Mesenchymal stem cell (in vitro differentiated cells and primary cell): Measurements from ENCODE around the gene MFSD6.

ENCODE experiments used
- DNase-seq: peaks from one replicate; pipeline ENCODE4 v3.0.0-alpha.2; 2013
- H2AFZ ChIP-seq: one replicate; pipeline ENCODE4 v1.6.1; 2013; ENCODE audit warnings: low read depth, mild to moderate bottlenecking, control low read depth, inconsistent platforms, low read length, moderate library complexity
- H2AK5ac ChIP-seq: 2 replicates; pipeline ENCODE4 v1.6.1; 2013; ENCODE audit warnings: low read length, moderate library complexity, mild to moderate bottlenecking, inconsistent platforms; ENCODE audit not compliant: severe bottlenecking
- H2BK120ac ChIP-seq: one replicate; pipeline ENCODE4 v1.6.1; 2013; ENCODE audit warnings: low read depth, mild to moderate bottlenecking, inconsistent platforms, low read length, moderate library complexity
- H2BK12ac ChIP-seq, 2 experiments: one replicate each; pipeline ENCODE4 v1.6.1; 2013; ENCODE audit warnings: inconsistent platforms in 2 of 2, low read length in 2 of 2, mild to moderate bottlenecking in 2 of 2, moderate library complexity in 2 of 2, control low read depth in 1 of 2
- H2BK15ac ChIP-seq: one replicate; pipeline ENCODE4 v1.6.1; 2013; ENCODE audit warnings: mild to moderate bottlenecking, low read depth, inconsistent platforms; ENCODE audit not compliant: poor library complexity, severe bottlenecking
- H2BK5ac ChIP-seq: 2 replicates; pipeline ENCODE4 v1.6.1; 2013; ENCODE audit warnings: low read depth, mild to moderate bottlenecking, low read length, control low read depth, inconsistent platforms; ENCODE audit not compliant: poor library complexity, severe bottlenecking
- H3K14ac ChIP-seq, 2 experiments: one replicate each; pipeline ENCODE4 v1.6.1; 2013; ENCODE audit warnings: inconsistent platforms in 2 of 2, low read length in 2 of 2, control low read depth in 1 of 2, mild to moderate bottlenecking in 1 of 2, moderate library complexity in 1 of 2
- H3K18ac ChIP-seq, 2 experiments: one replicate each; pipeline ENCODE4 v1.6.1; 2013; ENCODE audit warnings: inconsistent platforms in 2 of 2, low read length in 2 of 2, control low read depth in 1 of 2, low read depth in 1 of 2, mild to moderate bottlenecking in 1 of 2
- H3K23ac ChIP-seq, 2 experiments: one replicate each; pipeline ENCODE4 v1.6.1; 2013; ENCODE audit warnings: inconsistent platforms in 2 of 2, low read length in 2 of 2, mild to moderate bottlenecking in 2 of 2, moderate library complexity in 2 of 2, control low read depth in 1 of 2
- H3K27ac ChIP-seq: 2 replicates; pipeline ENCODE4 v1.5.1; 2013; ENCODE audit warnings: mild to moderate bottlenecking, moderate library complexity, low read length, control low read depth, inconsistent platforms; ENCODE audit not compliant: poor library complexity, severe bottlenecking
- H3K27me3 ChIP-seq, 2 experiments: 2 replicates each; pipeline versions ENCODE4 v1.6.1 to v1.7.0; 2013; ENCODE audit warnings: low read length in 2 of 2, mild to moderate bottlenecking in 2 of 2, moderate library complexity in 2 of 2, control low read depth in 1 of 2, inconsistent platforms in 1 of 2; ENCODE audit not compliant: control insufficient read depth in 1 of 2, insufficient read depth in 1 of 2
- H3K36me3 ChIP-seq, 2 experiments: 2 replicates each; pipeline versions ENCODE4 v1.6.1 to v1.7.0; 2013; ENCODE audit warnings: low read length in 2 of 2, control low read depth in 1 of 2, inconsistent platforms in 1 of 2, low read depth in 1 of 2, mild to moderate bottlenecking in 1 of 2; ENCODE audit not compliant: insufficient read depth in 2 of 2, control insufficient read depth in 1 of 2
- H3K4ac ChIP-seq, 2 experiments: one replicate each; pipeline ENCODE4 v1.6.1; 2013; ENCODE audit warnings: inconsistent platforms in 2 of 2, low read length in 2 of 2, mild to moderate bottlenecking in 2 of 2, moderate library complexity in 2 of 2, control low read depth in 1 of 2, low read depth in 1 of 2
- H3K4me1 ChIP-seq: 2 replicates; pipeline ENCODE4 v1.6.1; 2013; ENCODE audit warnings: low read depth, low read length, control low read depth; ENCODE audit not compliant: control insufficient read depth, insufficient read depth
- H3K4me2 ChIP-seq: 2 replicates; pipeline ENCODE4 v1.6.1; 2013; ENCODE audit warnings: low read length, mild to moderate bottlenecking, inconsistent platforms; ENCODE audit not compliant: poor library complexity, severe bottlenecking
- H3K4me3 ChIP-seq, 2 experiments: 2 replicates each; pipeline versions ENCODE4 v1.5.1 to v1.7.0; 2013; ENCODE audit warnings: low read length in 2 of 2, mild to moderate bottlenecking in 2 of 2, control low read depth in 1 of 2, low read depth in 1 of 2; ENCODE audit not compliant: insufficient read depth in 1 of 2
- H3K79me1 ChIP-seq: replicated peaks from 2 replicates; pipeline ENCODE4 v1.6.1; 2013; ENCODE audit warnings: mild to moderate bottlenecking, control low read depth, low read length, inconsistent platforms; ENCODE audit not compliant: poor library complexity, severe bottlenecking
- H3K9ac ChIP-seq: 2 replicates; pipeline ENCODE4 v1.7.0; 2013; ENCODE audit warnings: mild to moderate bottlenecking, low read length, moderate library complexity
- H3K9me3 ChIP-seq: 2 replicates; pipeline ENCODE4 v1.7.0; 2013; ENCODE audit warnings: mild to moderate bottlenecking, low read length; ENCODE audit not compliant: control insufficient read depth
- H4K8ac ChIP-seq: one replicate; pipeline ENCODE4 v1.6.1; 2013; ENCODE audit warnings: inconsistent platforms, mild to moderate bottlenecking, low read length, moderate library complexity
- H4K91ac ChIP-seq: one replicate; pipeline ENCODE4 v1.6.1; 2013; ENCODE audit warnings: mild to moderate bottlenecking, low read length, inconsistent platforms
- WGBS: methylation state at CpG from one replicate; pipeline ENCODE4 v1.1.7; 2013; ENCODE audit warnings: mixed read lengths; 5-methylcytosine and 5-hydroxymethylcytosine counted together

The MFSD6 gene

DNA sequence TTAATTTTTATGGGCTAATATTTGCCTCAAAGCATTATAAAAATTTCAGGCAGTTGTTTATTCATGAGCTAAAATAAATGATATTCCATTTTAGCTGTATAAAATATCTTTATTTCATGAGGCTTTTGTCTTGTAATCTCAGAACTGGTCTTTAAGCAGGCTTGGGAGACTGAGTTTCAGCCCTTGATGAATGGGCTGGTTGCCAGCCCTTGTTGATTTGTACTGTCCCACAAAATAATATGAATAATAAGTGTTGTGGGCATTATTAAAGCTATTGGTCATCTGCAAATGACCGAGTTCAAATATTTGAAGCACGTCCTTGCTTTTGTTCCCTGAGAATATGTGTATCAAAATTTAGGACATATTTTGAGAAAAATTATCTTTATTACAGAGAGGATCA is 46.6 kb upstream of the MFSD6 start:
- H4K8ac ChIP-seq: no peak overlapping the region
- H2AK5ac ChIP-seq: no peak overlapping the region
- no peak overlapping the region for H3K27ac ChIP-seq
- H3K79me1 ChIP-seq: peaks cover 5% of the 10 kb centered on the region
- H3K4me2 ChIP-seq: no peak overlapping the region
- no peak overlapping the region for H3K23ac ChIP-seq
- 69% methylated on average over 2 of the region's 2 CpGs for WGBS
- H3K18ac ChIP-seq: no peak overlapping the region
- no peak overlapping the region for H3K4ac ChIP-seq
- H3K9ac ChIP-seq: no peak overlapping the region
- no peak overlapping the region for H2AFZ ChIP-seq
- no peak overlapping the region for H2BK12ac ChIP-seq
- no peak overlapping the region for H3K4me3 ChIP-seq
- no peak overlapping the region for H2BK5ac ChIP-seq
- no peak overlapping the region for H2BK120ac ChIP-seq
- no peak overlapping the region for H2BK15ac ChIP-seq
- H3K36me3 ChIP-seq: peaks cover 3 to 39% of the 10 kb centered on the region in 2 experiments
- H3K14ac ChIP-seq: no peak overlapping the region
- no peak for DNase-seq
- no peaks in the 10 kb centered on the region for H3K9me3 ChIP-seq
- H3K4me1 ChIP-seq: peaks cover 6% of the 10 kb centered on the region
- no peaks in the 10 kb centered on the region for H3K27me3 ChIP-seq
- no peak overlapping the region for H4K91ac ChIP-seq

DNA sequence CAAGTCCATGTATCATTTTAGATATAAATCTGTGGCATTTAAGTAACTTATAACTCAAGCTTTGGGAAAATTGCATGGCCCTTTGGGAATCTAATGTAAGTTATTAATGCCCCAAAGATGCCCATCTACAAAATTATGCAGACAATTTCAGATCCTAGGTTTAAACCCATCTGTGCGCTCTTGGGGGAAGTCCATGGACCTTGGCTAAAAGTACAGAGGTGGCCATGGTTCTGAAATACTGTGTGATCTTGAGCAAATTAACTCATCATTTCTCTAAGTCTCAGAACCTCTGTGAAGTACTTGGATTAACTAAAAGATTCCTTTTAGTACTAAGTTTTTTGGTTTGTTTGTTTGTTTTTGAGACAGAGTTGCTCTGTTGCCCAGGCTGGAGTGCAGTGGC is 45.3 kb upstream of the MFSD6 start:
- H4K91ac ChIP-seq: no peak overlapping the region
- 100% methylated on average over 1 of the region's 1 CpG for WGBS
- no peak overlapping the region for H3K27ac ChIP-seq
- H3K9ac ChIP-seq: peak overlapping the region; percentile 4
- no peak overlapping the region for H3K14ac ChIP-seq
- H2BK12ac ChIP-seq: no peak overlapping the region
- no peak overlapping the region for H3K4me3 ChIP-seq
- H2BK5ac ChIP-seq: no peak overlapping the region
- no peak overlapping the region for H3K18ac ChIP-seq
- no peak overlapping the region for H2BK15ac ChIP-seq
- H4K8ac ChIP-seq: no peak overlapping the region
- H2AK5ac ChIP-seq: no peak overlapping the region
- H3K27me3 ChIP-seq: no peaks in the 10 kb centered on the region
- no peaks in the 10 kb centered on the region for H3K9me3 ChIP-seq
- H3K4me1 ChIP-seq: peaks cover 6% of the 10 kb centered on the region
- peaks cover 3 to 51% of the 10 kb centered on the region in 2 experiments for H3K36me3 ChIP-seq
- H3K23ac ChIP-seq: no peak overlapping the region
- no peak for DNase-seq
- no peak overlapping the region for H3K4ac ChIP-seq
- no peak overlapping the region for H2AFZ ChIP-seq
- H3K4me2 ChIP-seq: no peak overlapping the region
- peaks cover 5% of the 10 kb centered on the region for H3K79me1 ChIP-seq
- no peak overlapping the region for H2BK120ac ChIP-seq

DNA sequence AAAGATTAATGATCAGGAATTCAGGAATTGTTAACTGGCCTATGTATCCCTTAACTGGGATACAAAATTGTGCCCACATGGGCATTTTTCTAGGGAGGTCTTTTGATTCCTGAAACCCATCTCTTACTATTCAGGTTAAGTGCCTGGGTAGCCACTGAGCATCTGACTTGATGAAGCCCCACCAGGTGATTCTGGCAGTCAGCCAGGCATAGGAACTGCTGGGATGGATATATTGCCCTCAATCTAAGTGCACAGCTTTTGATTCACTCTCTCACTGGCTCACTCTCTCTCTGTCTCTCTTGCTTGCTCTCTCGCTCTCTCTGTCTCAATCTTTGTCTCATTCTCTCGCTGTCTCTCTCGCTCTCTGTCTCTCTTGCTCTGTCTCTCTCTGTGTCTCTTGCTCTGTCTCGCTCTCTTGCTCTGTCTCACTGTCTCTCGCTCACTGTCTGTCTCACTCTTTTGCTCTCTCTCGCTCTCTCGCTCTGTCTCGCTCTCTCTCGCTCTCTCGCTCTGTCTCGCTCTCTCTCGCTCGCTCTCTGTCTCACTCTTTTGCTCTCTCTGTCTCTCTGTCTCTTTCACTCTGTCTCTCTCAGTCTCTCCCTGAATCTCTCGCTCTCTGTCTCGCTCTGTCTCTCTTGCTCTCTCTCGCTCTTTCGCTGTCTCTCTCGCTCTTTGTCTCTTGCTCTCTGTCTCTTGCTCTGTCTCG is 42.5 kb upstream of the MFSD6 start:
- Histone ChIP-seq H2BK120ac (no peak overlapping the region), H3K79me1 (peaks cover 3% of the 10 kb centered on the region), H2AK5ac (no peak overlapping the region), H3K4ac (no peak overlapping the region), H3K27me3 (no peaks in the 10 kb centered on the region), H3K4me3 (no peak overlapping the region), H3K27ac (no peak overlapping the region), H3K23ac (no peak overlapping the region), H2BK15ac (no peak overlapping the region), H3K18ac (no peak overlapping the region), H3K4me1 (no peaks in the 10 kb centered on the region), H4K91ac (no peak overlapping the region), H2BK12ac (no peak overlapping the region), H2BK5ac (no peak overlapping the region), H3K9ac (no peak overlapping the region), H3K14ac (no peak overlapping the region), H3K36me3 (peaks cover 3 to 78% of the 10 kb centered on the region in 2 experiments), H3K4me2 (no peak overlapping the region), H2AFZ (no peak overlapping the region), H3K9me3 (no peaks in the 10 kb centered on the region), H4K8ac (no peak overlapping the region)
- 97% methylated on average over 19 of the region's 19 CpGs for WGBS
- no peak for DNase-seq

DNA sequence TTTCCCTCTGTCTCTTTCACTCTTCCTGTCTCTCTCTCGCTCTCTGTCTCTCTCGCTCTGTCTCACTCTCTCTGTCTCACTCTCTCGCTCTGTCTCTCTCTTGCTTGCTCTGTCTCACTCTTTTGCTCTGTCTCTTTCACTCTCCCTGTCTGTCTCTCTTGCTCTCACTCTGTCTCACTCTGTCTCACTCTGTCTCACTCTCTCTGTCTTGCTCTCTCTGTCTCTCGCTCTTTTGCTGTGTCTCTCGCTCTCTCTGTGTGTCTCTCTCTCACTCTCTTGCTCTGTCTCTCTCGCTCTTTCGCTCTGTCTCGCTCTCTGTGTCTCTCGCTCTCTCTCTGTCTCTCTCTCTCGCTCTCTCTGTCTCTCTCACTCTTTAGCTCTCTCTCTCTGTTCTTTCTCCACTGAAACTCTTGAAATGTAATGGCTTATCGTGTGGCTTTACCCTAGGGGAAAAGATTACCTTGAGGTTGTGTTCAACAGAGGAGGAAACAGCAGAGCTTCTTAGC is 41.9 kb upstream of the MFSD6 start:
- Histone ChIP-seq H3K18ac (no peak overlapping the region), H3K27ac (no peak overlapping the region), H3K23ac (no peak overlapping the region), H2BK15ac (no peak overlapping the region), H3K4me2 (no peak overlapping the region), H2AK5ac (no peak overlapping the region), H2BK120ac (no peak overlapping the region), H2BK5ac (no peak overlapping the region), H2BK12ac (no peak overlapping the region), H3K36me3 (peaks cover 9 to 79% of the 10 kb centered on the region in 2 experiments), H4K8ac (no peak overlapping the region), H3K9me3 (no peaks in the 10 kb centered on the region), H4K91ac (no peak overlapping the region), H2AFZ (no peak overlapping the region), H3K79me1 (peaks cover 3% of the 10 kb centered on the region), H3K4me3 (no peak overlapping the region), H3K14ac (no peak overlapping the region), H3K4me1 (no peaks in the 10 kb centered on the region), H3K9ac (no peak overlapping the region), H3K27me3 (no peaks in the 10 kb centered on the region), H3K4ac (no peak overlapping the region)
- DNase-seq: no peak
- 91% methylated on average over 11 of the region's 11 CpGs for WGBS
